Fibroblast of villous mesenchyme (primary cell): Measurements from ENCODE around the gene ZCCHC24. TPM values are rescaled to one million over a fixed set of nuclear protein-coding genes. Genes with fewer than 3 reads are reported as not detected.

Experiments used
- DNase-seq: peaks from one replicate; pipeline ENCODE4 v3.0.0-alpha.2; 2010; ENCODE audit warnings: low read depth
- H3K4me3 ChIP-seq: 2 replicates; pipeline ENCODE4 v1.5.1; 2011; ENCODE audit warnings: low read depth, mild to moderate bottlenecking, low read length
- total RNA-seq: library from RNA; depleted of rRNA; stranded (reverse); fragments of >200 nt; gene quantifications from 2 replicates; pipeline ENCODE4 v1.2.3, GENCODE V29; 2012
- TF ChIP-seq, protein P1 (sequence below): IDR thresholded peaks from 2 replicates; pipeline ENCODE4 v1.5.1; 2012; ENCODE audit warnings: low read depth, mild to moderate bottlenecking, low read length; ENCODE audit not compliant: insufficient read depth

ZCCHC24 gene
- total RNA-seq, 1 donor = 36.7 TPM

DNA sequence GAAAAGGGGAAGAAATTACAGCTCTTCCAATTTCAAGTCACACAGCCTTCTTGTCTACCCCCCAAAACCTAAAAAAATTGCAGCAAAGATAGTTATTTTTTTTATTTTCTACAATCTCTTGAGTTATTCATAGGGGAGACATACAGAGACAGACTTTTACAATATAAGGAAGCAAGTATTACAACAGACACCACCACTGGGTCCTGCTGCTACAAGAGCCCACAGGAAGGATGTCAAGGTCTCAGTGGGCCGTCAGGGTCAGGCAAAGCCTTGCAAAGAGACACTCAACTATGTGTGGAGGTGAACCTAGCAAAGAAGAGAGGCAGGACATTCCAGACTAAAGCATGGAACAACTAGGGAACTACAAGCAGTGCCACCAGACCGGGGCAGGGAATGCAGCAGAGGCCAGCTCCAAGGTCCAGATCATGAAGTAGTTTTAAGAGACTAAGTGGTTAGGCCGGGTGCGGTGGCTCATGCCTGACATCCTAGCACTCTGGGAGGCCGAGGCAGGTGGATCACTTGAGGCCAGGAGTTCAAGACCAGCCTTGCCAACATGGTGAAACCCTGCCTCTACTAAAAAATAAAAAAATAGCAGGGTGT is 28.2 kb upstream of the ZCCHC24 start:
- no peak overlapping the region for H3K4me3 ChIP-seq
- TF ChIP-seq, protein P1, sequence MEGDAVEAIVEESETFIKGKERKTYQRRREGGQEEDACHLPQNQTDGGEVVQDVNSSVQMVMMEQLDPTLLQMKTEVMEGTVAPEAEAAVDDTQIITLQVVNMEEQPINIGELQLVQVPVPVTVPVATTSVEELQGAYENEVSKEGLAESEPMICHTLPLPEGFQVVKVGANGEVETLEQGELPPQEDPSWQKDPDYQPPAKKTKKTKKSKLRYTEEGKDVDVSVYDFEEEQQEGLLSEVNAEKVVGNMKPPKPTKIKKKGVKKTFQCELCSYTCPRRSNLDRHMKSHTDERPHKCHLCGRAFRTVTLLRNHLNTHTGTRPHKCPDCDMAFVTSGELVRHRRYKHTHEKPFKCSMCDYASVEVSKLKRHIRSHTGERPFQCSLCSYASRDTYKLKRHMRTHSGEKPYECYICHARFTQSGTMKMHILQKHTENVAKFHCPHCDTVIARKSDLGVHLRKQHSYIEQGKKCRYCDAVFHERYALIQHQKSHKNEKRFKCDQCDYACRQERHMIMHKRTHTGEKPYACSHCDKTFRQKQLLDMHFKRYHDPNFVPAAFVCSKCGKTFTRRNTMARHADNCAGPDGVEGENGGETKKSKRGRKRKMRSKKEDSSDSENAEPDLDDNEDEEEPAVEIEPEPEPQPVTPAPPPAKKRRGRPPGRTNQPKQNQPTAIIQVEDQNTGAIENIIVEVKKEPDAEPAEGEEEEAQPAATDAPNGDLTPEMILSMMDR = no peak
- no peak for DNase-seq

DNA sequence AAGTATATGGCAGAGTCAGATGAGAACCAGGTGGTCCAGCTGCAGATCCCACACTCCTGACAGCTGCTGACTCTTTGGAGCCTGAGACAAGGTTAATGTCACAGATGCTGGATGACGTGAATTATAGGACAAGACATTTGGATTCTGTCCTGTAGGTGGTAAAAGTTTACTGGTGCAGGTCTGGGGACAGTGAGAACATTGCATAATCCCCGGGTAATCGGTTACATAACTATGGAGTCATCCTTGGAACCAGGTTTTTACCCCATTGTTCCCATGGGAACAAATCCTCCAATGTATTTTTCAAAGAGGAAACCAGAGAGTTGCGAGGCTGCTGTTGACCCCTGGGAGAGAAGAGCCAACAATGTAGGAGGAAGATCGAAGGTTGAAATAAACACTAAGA is 27.5 kb upstream of the ZCCHC24 start:
- no peak overlapping the region for H3K4me3 ChIP-seq
- peak; percentile 80 for DNase-seq
- TF ChIP-seq, protein P1 = no peak

DNA sequence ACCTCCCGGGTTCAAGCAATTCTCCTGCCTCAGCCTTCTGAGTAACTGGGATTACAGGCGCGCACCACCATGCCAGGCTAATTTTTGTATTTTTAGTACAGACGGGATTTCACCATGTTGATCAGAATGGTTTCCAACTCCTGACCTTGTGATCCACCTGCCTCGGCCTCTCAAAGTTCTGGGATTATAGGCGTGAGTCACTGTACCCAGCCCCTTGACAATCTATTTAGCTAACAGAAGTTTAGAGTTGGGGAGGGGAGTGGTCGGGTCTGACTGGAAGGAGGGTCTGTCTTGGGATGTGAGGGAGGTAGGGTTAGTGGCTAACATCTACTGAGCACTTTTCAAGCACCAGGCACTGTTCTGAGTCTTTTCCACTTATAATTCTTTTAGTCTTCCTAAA is 27.0 kb upstream of the ZCCHC24 start:
- no peak overlapping the region for H3K4me3 ChIP-seq
- DNase-seq = no peak
- TF ChIP-seq, protein P1 = no peak

DNA sequence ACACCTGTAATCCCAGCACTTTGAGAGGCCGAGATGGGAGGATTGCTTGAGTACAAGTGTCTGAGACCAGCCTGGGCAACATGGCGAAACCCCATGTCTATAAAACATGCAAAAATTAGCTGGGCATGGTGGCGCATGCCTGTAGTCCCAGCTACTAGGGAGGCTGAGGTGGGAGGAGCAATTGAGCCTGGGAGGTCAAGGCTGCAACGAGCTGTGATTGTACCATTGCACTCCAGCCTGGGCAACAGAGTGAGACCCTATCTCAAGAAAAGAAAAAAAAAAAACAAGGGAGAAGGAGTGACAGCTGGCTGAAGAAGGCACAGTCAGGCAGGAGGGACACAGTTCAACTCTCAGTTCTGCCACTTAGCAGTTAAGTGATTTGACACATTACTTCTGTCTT is 26.4 kb upstream of the ZCCHC24 start:
- TF ChIP-seq, protein P1 = no peak

DNA sequence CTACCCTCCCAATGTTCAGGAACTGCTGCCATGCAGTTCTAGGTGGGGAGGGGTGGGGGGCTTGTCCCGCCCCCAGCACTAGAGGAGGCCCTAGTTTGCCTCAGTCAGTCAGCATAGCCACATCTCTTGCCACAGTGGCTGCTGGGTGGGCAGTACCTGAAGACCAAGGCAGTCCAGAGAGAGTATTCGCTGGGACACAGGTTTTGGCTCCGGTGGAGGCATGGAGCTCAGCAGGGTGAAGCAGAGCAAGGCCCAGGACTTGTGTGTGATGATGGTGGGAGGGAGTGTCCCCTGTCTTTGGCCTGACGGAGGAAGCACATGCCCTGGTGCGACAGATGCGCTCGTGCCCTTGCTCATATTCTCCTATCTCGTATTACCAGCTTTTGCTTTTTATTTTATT is 24.7 kb upstream of the ZCCHC24 start:
- TF ChIP-seq, protein P1 = no peak
- H3K4me3 ChIP-seq = no peak overlapping the region
- no peak for DNase-seq

More for the DNA sequence above, 26.4 kb upstream of the ZCCHC24 start:
- no peak overlapping the region for H3K4me3 ChIP-seq
- DNase-seq = no peak

DNA sequence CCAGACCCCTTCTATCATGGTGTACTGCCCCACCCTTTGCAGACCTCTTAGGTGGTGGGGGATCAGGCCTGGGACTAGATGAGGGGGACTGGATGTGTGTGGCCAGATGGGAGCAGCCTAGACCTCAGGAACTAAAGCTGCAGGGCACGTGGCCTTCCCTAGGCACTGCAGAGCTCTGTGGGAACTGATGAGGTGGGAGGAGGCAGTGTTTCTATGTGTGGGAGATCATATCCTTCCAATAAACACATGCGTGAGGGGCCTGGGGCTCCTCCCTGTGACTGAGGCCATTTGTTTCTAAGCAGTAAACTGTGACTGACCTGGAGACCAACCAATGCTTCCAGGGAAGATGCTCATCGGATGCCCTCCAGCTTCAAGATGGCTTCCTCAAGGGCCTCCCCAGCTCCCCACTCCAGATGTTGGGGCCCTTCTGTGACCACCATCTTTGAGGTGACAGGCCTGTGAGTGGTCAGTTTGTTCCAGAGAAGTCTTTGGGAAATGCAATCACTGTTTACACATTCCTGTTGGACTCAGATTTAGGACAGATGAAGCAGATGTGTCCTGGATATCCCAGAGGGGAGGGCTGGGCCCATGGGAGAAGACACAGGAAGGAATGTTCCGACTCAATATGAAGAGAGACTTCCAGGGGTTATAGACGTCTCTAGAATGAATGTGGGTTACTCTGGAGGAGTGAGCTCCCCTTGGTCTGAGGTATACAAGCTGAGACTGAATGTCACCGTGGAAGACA is 23.6 kb upstream of the ZCCHC24 start:
- DNase-seq = peak; percentile 74
- TF ChIP-seq, protein P1 = no peak
- H3K4me3 ChIP-seq = no peak overlapping the region
